GM12872 (cell line): ENCODE data around the gene SPOCK1.

Experiments
- TF ChIP-seq, protein P1 (sequence below): IDR thresholded peaks from 3 replicates; pipeline ENCODE4 v1.5.1; 2011; ENCODE audit warnings: low read depth, mild to moderate bottlenecking, low read length, moderate library complexity; ENCODE audit not compliant: insufficient read depth

The SPOCK1 gene

DNA sequence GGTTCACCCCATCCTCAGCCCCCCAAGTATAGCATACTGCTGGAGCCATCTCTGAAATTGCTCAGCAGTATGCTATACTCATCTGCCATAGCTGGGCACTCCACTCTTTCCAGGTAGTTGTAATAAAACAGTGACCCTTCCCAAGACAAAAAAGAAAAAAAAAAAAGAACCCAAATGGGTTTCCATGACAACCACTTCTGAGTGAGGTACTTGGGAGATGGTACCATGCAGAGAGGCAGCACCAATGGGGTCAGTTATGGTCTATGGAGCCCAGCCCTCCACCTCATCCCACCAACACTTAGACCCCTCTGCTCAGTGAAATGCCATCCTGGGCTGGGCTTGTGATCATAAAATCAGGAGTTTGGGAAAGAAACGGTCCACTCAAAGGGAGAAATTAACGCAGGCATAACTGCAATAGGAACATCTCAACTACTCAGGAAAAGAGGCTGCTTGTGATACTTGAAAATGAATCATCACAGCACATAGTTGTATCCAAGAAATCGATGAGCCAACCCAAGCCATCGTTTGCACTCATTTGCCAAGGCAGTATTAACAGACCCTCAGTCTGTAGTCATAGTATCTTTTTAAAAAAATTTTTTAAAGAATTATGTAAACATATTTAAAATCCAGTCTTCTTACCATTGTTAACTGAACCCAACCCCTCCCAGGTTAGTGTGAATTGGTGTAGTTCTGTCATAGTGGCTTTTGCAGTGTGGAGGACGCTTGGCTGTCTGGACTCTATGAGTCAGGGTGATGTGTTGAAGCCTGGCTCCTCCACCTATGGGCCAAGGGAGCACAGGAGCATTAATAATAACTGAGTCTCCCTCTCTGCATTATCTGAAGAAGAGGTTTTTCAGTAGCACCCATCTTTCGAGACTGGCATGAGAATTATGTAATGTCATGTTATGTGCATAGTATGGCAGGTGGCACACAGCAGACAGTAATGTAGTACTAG is 402.7 kb downstream of the SPOCK1 start:
- TF ChIP-seq, protein P1, sequence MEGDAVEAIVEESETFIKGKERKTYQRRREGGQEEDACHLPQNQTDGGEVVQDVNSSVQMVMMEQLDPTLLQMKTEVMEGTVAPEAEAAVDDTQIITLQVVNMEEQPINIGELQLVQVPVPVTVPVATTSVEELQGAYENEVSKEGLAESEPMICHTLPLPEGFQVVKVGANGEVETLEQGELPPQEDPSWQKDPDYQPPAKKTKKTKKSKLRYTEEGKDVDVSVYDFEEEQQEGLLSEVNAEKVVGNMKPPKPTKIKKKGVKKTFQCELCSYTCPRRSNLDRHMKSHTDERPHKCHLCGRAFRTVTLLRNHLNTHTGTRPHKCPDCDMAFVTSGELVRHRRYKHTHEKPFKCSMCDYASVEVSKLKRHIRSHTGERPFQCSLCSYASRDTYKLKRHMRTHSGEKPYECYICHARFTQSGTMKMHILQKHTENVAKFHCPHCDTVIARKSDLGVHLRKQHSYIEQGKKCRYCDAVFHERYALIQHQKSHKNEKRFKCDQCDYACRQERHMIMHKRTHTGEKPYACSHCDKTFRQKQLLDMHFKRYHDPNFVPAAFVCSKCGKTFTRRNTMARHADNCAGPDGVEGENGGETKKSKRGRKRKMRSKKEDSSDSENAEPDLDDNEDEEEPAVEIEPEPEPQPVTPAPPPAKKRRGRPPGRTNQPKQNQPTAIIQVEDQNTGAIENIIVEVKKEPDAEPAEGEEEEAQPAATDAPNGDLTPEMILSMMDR = no peak

DNA sequence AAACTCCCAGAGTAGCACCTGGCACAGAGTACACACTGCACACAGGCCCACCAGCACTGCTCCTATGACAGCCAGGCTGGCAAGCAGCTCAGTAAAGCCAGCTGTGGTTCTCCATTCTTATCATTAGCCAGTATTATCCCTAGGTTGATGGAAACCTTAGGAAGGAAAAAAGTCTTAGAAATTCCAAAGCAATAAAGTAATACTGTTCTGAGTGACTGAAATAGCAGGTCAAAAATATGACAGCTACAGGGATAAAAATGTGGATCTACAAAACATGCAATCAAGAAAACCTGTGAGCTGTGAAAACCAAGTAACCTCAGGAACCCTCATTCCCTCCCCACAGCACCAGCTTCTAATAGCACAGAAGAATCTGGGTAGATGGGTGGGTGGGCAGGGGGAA is 403.5 kb downstream of the SPOCK1 start:
- TF ChIP-seq, protein P1 = no peak

DNA sequence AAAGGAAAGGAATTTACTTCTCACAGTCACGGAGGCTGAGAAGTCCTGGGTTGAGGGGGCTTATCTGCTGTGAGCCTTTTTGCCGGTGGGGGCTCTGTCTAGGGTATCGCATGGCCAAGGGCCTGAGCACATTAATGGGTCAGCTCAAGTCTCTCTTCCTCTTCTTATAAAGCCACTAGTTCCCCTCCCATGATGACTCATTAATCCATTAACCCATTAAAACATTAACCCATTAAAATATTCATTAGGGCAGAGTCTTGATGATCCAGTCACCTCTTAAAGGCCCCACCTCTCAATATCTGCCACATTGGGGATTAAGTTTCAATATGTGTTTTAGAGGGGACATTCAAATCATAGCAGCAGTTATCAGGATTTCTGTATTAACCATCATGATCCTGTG is 406.3 kb downstream of the SPOCK1 start:
- TF ChIP-seq, protein P1 = no peak

DNA sequence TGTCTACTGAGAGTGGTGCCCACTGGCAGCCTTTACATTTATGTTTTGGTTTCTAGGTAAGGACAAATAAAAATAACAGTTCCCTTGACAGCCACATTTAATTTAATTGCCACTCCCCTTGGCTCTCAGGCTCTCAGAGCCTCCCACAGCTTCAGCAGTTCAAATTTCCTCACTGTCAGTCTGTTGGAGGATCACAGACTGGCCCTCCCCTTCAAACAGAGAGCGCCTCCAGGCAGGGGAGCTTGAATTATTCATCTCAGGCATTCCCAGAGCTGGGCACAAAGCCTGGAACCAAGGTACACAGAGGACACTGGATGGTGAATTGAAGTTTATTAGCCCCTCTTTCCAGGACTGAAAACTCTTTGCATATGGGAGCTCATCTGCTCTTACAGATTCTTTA is 407.7 kb downstream of the SPOCK1 start:
- TF ChIP-seq, protein P1 = no peak

DNA sequence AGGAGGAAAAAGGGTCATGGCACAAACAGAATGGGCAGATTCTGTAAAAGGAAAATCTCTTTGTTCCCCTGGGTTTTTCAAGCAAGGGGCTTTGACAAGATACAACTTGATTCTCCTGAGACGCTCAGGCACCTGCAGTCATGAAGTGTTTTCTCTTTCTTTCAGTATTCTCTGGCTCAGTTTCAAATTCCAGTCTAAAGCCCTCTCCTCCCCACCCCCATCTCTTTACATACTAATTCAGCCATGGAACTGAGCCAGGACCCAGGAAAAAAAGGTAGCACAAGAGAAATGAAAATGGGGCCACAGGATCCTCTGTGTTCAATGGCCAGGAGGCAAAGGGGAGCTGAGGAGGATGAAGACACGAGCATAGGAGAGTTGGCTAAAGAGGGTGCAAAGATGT is 408.4 kb downstream of the SPOCK1 start:
- TF ChIP-seq, protein P1 = no peak

DNA sequence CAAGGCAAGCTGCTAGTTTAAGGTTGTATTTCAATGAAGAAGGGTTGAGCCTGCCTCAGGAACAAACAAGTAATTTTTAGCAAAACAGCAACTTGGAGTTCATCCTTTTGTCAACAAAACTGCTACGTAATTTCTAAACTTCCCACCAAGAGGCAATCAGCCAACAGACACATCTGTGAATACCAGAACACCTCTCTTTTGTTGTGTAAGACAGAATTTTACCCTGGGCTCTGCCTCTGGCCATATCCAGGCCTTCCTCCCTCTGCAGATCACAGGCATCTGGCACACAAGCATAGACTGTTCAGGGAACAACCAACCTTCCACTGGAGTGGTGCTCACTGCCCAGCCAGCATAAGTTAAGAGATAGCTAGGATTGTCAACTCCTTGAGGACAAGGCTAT is 409.0 kb downstream of the SPOCK1 start:
- TF ChIP-seq, protein P1 = no peak

DNA sequence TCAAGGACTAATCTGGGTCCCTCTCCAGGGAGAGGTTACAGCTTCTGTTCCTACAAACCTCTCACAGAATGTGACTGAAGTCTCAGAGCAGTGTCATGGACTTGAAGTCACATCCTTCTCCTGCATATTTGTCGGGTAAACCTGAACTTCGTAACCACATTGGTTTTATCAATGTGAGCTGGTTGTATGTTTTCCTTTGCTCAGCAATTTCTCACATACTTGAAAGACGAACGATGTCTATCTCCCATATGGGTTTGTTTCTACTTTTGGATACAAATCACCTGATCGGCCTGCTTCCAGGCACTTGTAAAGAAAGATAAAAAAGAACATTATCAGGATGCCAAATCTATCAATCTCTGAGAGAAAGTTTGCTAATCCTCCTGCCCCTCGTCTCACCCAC is 411.0 kb downstream of the SPOCK1 start:
- TF ChIP-seq, protein P1 = no peak
